ENCODE results near the gene ZBTB16.

ZBTB16 gene

DNA sequence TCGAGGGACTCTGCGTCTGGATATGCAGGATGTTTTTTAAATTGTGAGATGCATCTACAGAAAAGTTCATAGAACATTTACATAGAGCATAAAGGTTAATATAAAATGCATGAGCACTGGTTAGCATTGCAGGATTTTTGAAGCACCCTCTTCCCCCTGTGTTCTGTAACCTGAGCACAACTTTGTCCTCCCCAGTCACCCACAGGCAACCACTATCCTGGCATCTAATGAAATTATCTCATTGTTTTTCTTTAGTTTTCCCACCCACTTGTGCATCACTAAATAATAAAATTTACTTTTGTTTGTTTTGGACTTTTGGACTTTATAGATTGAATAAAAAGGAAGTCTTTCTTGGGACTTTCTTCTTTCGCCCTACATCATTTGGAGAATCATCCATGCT lies 226.7 kb downstream of the ZBTB16 start:
- in situ Hi-C loops (cut with MboI; ENCODE audit: low sequenced_read_pairs): no loop called here

DNA sequence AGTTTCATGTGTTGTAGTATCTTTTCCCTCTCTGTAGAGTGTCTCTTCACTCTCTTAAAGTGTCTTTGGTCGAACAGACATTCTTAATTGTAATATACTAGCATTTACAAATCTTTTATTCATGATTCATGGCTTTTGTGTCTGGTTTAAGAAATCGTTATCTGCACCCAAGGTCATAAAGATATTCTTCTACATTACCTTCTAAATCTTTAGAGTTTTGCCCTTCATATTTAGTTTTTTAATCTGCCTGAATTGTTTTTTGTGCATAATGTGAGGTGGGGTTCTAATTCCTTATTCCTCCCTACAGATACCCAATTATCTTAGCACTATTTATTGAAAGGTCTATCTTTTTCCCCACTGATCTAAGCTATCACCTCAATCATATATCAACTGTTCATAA lies 227.6 kb downstream of the ZBTB16 start:
- in situ Hi-C loops (cut with MboI; ENCODE audit: low sequenced_read_pairs): no loop called here

DNA sequence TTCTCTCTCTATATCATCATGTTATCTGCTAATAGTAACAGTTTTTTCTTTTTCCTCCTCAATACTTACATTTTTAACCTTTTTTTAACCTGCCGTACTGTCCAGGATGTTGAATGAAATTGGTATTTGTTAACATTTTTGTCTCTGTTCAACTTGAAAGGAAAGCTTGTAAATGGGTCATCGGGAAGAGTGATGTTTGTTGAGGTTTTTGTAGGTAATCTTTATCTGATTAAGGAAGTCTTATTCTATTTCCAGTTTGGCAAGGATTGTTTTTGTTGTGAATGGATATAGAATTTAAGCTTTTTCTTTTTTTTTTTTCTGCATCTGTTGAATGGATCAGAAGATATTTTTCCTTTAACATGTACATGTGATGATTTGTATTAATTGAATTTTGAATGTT lies 228.6 kb downstream of the ZBTB16 start:
- in situ Hi-C loops (cut with MboI; ENCODE audit: low sequenced_read_pairs): no loop called here

DNA sequence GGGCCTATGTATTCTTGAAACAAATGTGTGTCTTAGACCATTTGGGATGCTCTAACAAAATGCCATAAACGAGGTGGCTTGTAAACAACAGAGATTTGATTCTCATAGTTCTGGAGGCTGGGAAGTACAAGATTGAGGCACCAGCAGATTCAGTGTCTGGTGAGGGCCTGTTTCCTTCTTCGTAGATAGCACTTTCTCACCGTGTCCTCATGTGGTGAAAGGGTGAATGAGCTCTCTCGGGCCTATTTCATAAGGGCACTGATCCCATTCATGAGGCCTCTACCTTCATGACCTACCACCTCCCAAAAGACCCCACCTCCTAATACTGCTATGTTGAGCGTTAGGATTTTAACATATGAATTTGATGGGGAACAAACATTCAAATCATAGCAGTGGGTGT lies 230.3 kb downstream of the ZBTB16 start:
- in situ Hi-C loops (cut with MboI; ENCODE audit: low sequenced_read_pairs): no loop called here

DNA sequence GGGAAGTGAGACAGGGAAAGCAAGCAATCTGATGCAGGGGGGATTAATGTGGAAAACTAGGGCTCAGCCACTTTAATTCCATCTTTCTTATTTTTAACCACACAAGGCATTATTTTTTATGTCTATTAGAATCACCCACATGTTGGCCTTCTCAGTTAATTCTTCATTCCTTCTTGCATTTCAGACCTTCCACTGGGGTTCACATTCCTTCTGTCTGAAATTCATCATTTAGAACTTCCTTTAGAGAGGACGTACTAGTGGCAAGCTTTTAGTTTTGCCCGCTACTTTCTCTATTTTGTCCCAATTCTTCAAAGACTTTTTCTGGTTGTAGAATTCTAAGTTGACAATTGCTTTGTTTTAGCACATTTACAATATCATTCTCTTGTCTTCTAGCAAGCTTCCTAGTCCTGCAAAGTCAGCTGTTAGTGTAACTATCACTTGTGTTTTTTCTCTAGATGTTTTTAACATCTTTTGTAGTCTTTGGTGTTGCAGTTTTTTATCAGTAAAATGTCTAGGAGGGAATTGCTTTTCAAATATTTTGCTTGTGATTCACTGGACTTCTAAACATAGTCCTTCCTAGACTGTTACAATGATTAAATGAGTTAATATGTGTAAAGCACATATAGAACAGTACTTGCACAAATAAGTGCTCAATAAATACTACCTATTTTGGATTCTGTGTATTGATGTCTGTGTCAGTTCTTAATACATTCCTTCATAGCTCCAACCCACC lies 231.2 kb downstream of the ZBTB16 start:
- in situ Hi-C loops (cut with MboI; ENCODE audit: low sequenced_read_pairs): no loop called here

DNA sequence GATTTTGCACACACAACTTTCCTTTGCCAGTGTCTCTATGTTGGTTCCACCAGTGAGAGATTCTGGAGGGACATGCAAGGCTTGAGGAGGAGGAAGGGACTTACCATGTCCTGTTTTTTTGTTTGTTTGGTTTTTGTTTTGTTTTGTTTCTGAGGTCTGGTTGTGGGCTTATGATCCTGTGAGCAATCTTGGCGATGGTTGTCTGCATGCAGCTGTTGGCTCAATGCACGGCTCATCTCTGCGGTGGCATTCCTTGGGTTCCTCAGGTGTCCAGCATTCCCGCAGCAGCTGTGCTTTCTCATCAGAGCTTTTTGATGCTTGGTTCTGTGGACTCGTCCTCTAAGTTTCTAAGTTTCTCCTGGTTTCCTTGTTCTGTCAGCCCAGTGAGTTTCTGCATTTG lies 231.9 kb downstream of the ZBTB16 start:
- in situ Hi-C loops (cut with MboI; ENCODE audit: low sequenced_read_pairs): no loop called here

DNA sequence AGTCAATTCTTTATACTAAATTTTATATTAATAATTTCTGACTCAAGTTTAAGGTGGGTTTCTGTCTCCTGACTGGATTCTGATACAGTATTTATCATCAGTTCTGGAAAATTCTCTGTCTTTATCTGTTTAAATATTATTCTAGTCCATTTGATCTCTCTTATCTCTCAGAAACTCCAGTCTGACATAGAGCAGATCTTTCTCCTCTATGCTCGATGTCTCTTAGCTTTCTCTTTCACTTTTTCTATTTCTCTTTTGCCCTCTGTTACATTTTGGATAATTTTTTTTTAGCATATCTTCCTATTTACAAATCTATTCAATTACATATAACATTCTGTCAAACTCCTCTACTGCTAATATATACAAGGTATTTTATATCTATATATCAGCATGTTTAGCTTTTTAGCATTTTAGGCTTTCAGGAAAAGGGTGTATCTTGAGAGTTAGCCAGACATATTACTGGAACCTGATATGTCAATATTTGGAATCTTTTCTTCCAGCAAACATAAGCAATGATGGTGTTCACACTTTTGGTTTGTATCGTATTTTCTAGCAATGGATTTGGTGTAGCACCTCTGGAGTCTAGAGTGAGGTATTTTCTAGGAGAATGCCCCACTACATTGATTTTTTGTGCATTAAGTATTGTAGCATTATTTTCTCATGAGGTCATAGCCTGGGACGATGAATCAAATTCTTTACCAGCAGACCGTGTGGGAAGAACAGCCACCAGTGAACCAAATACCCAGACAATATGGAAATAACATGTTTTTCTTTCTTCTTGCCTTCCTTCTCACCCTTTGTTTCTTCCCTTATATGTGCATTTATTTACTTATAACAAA lies 232.6 kb downstream of the ZBTB16 start:
- in situ Hi-C loops (cut with MboI; ENCODE audit: low sequenced_read_pairs): no loop called here

DNA sequence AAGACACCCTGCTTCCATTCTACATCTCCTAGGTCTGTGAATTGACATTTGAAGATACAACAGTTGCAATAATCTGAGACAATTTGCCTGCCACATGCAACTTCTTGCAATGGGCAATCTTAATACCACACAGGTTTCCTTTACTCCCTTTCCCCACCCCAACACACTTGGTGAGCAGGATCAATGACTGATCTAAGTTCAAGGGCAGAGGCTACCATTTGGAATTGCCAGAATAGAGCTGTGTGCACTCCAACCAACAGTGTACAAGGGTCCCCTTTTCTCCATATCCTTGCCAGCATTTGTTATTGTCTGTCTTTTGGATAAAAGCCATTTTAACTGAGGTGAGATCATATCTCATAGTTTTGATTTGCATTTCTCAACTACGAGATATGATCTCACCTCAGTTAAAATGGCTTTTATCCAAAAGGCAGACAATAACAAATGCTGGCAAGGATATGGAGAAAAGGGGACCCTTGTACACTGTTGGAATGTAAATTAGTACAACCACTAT lies 233.7 kb downstream of the ZBTB16 start:
- in situ Hi-C loops (cut with MboI; ENCODE audit: low sequenced_read_pairs): no loop called here

DNA sequence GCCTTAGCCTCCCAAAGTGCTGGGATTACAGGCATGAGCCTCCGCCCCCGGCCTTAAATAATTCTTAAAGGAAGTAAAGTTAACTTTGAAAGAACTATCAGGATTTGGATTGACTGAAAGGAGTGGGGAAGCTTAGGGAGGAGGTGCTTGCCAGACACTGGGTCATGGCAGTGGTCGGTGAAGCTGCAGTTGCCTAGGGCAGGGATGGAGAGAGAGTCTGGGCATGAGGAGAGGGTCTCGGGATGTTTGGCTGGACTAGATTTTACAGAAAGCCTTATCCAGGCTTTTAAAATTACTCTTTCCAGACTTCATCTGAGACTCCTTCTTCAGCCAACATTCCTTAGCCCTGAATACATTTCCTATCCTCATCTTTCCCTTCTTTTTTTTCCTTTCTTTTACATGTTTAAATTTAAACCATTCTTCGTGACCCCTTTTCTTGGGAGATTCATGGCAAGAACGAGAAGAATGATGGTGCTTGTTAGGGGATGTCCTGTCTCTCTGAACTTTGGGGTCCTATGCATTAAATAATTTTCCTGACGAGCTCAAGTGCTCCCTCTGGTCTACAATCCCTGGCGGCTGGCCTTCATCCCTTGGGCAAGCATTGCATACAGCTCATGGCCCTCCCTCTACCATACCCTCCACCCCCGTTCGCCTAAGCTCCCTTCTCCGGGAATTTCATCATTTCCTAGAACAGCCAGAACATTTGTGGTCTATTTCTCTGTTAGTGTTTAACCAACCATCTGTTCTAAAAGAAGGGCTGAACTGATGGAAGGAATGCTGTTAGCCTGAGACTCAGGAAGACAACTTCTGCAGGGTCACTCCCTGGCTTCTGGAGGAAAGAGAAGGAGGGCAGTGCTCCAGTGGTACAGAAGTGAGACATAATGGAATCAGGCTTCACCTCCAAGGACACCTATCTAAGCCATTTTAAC lies 236.4 kb downstream of the ZBTB16 start, which contains the start of gene NNMT:
Gene NNMT (plus strand): TSS at position 724 of the 929 bp plus-strand sequence. CDS start 158 bp downstream, at position 882.
- in situ Hi-C loops (cut with MboI; ENCODE audit: low sequenced_read_pairs): no loop called here

DNA sequence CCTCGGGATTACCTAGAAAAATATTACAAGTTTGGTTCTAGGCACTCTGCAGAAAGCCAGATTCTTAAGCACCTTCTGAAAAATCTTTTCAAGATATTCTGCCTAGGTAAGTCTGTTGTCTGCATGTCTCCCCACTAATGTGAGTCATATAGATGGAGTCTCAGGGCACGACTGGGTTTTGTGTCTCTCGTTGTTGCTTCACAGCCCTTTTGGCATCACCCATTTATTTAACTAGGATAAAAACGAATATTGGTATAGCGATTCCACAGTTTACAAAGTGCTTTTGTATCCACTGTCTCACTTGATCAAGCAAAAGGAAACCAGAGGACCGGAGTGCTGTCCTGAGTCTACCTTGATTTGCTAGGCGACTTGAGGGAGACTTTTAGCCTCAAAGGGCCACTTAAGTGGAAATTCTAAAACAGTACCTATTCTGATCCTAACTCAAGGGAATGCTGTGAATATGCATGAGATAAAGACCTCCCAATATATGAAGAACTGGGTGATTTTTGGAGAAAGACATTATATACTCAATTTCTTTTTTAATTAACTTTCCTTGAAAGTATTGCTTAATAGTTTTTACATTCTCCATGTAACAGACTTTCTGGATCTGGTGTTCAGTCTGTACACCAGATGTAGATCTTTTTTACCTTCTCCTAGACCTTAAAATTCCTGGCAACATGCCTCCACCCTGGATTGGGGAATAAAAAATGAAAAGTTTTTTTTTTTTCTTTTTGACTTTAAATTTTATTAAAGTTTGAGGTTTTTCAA lies 237.3 kb downstream of the ZBTB16 start:
- in situ Hi-C loops (cut with MboI; ENCODE audit: low sequenced_read_pairs): no loop called here

DNA sequence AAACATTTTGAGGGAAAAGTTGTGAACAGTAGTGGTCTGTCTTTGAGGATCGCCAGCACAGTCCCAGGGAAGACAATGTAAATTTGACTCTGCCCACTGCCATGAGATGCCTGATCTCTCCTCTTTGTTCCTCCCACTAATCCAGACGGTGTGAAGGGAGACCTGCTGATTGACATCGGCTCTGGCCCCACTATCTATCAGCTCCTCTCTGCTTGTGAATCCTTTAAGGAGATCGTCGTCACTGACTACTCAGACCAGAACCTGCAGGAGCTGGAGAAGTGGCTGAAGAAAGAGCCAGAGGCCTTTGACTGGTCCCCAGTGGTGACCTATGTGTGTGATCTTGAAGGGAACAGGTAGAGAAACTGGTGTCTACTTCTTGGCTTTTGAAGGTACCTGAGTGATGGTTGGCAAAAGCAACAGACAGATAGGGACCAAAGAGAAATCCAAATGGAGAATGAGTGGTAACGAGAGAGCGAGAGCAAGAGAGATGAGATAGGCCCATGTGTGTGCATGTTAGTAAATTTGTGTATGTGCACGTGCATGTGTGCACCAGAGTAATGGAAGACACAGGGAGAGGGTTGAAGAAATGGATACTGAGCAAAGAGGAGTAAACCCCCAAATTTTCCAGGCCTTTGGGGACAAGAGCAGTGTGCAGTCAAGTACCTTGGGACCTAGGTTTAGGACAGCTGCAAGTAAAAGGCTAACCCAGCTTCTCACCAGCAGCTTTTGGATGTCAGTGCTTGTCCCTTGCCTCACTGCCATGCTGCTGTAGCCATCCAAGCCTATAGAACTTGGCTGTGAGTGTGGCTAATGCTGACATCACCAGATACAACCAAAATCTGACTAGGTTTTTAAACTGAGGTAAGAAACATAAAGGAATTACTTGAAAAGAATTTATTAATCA lies 238.5 kb downstream of the ZBTB16 start:
- in situ Hi-C loops (cut with MboI; ENCODE audit: low sequenced_read_pairs): no loop called here

DNA sequence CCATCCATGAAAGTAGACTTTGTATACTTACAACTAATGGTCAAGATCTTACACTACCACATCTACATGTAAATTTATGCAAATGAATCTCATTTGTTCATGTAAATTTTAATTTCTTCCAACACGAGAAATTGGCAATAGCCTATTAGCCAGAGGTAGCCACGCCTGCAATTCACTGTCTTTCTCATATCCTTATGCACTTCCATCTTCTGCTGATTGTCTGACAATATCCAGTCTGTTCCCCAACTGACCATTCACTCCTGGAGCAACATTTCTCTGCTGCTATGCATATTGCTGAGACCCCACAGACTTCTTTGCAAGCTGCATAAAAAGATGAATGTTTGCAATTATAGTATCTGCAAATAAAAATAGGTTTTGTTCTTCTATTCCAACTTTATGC lies 239.2 kb downstream of the ZBTB16 start:
- in situ Hi-C loops (cut with MboI; ENCODE audit: low sequenced_read_pairs): no loop called here
